ENCODE measurements around the gene GGA1. TPM values are rescaled to one million over a fixed set of nuclear protein-coding genes. Genes with fewer than 3 reads are reported as not detected.
A peak's percentile ranks its signal among the peaks of the same experiment; 100 is the strongest.

The GGA1 gene
- total RNA-seq, 2 donors from 2014 or later = 70.5 to 86.8 TPM

DNA sequence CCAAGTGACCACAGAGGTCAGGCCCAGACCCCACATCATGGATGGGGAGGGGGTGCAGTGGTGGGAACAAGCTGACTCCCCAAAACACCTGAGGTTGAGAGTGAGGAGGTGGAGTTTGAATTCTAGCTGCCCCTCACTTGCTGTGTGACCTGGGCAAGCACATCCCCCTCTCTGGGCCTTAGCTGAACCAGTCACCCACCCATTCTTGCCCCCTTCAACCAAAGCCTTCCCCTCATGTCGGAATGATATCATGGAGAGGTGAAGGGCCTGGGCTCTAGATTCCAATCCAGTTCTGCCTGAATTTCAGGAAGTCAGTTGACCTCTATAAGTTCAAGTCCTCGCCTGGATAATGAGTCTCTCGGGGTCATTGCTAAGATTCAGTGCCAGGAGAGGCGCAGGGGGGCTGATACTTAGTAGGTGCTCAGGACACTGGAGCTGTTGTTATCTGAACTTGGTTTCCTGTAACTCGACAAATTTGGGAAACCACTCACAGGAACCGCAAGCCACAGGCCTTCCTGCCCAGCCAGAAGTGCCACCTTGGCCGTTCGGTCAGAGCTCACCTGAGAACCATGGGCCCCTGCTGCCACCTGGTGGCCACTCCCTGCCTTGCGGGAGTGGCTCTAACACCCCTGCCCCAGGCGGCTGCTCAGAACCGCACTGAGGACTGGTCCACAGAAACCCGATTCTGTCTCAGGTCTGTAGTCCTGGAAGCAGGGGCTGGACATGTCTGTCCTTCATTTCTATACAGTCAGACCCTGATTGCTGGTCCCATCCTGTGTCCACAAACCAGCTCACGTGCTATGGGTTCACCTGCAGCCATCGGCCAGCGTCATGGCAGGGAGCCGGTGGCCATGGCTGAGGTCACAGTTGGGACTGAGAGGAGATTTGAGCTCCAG, 41.5 kb upstream of the GGA1 start:
- H3K9me3 ChIP-seq (ENCODE audit: control insufficient read depth, low read length, poor library complexity, severe bottlenecking) = no peaks in the 10 kb centered on the region
- Mint-ChIP-seq H3K27me3 (peaks cover 24% of the 10 kb centered on the region), H3K4me1 (peaks cover 10% of the 10 kb centered on the region), H3K36me3 (ENCODE audit: low read depth) (no peaks in the 10 kb centered on the region), H3K4me3 (peak overlapping the region; percentile 69), H3K27ac (peak overlapping the region; percentile 43)
- ATAC-seq = peak; percentile 93
- DNase-seq = peak; percentile 82 to 90 (median 86)

DNA sequence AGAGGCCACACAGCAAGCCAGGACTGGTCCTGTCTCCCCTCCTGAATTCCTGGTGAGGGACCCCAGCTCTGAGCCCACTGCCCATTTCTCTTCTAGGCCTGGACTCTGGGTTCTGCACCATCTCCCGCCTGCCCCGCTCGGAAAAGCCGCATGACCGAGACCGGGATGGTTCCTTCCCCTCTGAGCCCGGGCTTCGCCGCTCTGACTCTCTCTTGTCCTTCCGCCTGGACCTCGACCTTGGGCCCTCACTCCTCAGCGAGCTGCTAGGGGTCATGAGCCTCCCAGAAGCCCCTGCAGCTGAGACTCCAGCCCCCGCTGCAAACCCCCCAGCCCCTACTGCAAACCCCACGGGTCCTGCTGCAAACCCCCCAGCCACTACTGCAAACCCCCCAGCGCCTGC, 40.6 kb upstream of the GGA1 start:
- Mint-ChIP-seq H3K27ac (no peak overlapping the region), H3K4me3 (no peak overlapping the region)

DNA sequence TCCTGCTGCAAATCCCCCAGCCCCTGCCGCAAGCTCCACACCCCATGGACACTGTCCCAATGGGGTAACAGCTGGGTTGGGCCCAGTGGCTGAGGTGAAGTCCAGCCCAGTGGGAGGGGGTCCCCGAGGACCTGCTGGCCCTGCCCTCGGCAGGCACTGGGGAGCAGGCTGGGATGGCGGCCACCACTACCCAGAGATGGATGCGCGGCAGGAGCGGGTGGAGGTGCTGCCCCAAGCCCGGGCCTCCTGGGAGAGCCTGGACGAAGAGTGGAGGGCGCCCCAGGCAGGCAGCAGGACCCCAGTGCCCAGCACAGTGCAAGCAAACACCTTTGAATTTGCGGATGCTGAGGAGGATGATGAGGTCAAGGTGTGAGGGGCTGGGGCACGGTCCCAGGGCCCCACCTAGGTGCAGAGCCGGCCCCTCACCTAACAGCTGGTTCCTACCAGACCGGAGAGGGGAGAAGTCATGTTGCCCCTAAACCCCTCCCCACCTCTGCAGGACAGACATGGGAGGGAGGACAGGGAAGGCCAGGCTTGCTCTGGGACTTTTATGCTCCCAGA, 40.1 kb upstream of the GGA1 start:
- DNase-seq (no peak), ATAC-seq (no peak)
- H3K4me1 Mint-ChIP-seq = peaks cover 10% of the 10 kb centered on the region
- no peak overlapping the region for H3K27ac Mint-ChIP-seq
- H3K9me3 ChIP-seq (ENCODE audit: control insufficient read depth, low read length, poor library complexity, severe bottlenecking) = no peaks in the 10 kb centered on the region
- peaks cover 10% of the 10 kb centered on the region for H3K27me3 Mint-ChIP-seq
- H3K4me3 Mint-ChIP-seq = no peak overlapping the region
- no peaks in the 10 kb centered on the region for H3K36me3 Mint-ChIP-seq (ENCODE audit: low read depth)

More for the DNA sequence above, 40.6 kb upstream of the GGA1 start:
- Mint-ChIP-seq H3K36me3 (ENCODE audit: low read depth) (no peaks in the 10 kb centered on the region), H3K27me3 (peaks cover 15% of the 10 kb centered on the region), H3K4me1 (peaks cover 10% of the 10 kb centered on the region)
- no peaks in the 10 kb centered on the region for H3K9me3 ChIP-seq (ENCODE audit: control insufficient read depth, low read length, poor library complexity, severe bottlenecking)
- ATAC-seq (no peak), DNase-seq (no peak)

DNA sequence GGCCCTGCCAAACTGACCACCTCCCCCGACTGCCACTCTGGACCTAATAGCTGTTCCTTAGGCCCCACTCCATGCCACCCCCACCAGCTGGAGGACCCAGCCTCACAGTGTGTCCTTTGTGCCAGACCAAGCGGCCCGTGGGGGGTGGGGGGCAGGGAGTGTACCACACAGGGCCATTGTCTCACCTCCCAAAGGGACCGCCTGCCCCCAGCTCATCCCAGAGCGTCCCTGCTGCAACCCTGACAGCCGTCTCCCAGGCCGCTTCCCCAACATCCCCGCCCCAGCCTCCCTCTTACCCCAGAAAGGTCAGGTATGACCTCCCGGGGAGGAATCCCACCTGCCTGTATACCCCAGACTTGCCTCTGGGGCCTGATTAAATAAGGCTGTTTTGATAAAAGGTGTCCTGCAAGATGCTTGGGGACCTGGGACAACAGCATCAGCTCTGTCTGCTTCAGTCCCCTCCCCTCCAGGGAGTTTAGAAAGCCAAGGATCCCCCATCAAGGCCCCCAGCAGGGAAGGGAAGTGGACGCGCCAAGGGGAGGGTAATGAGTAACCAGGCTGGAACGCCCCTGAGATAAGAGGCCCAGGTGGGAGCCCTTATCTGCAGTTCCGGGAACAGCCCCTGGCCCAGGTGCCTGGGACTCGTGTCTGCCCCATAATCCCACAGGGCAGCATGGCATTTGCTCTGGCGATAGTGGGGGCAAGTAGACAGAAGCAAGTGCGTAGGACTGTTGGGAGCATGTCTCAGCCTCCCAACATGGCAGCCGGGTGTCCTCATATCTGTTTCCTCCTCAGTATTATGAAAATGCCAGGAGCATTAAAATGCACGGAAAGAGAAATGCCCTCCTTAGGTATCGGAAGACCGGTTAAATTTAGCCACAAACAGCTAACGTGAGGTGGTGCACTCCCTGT, 39.4 kb upstream of the GGA1 start:
- ATAC-seq (no peak), DNase-seq (no peak)
- no peaks in the 10 kb centered on the region for H3K9me3 ChIP-seq (ENCODE audit: control insufficient read depth, low read length, poor library complexity, severe bottlenecking)
- no peak overlapping the region for H3K4me3 Mint-ChIP-seq
- H3K27me3 Mint-ChIP-seq = peaks cover 4% of the 10 kb centered on the region
- H3K4me1 Mint-ChIP-seq = peaks cover 10% of the 10 kb centered on the region
- H3K36me3 Mint-ChIP-seq (ENCODE audit: low read depth) = no peaks in the 10 kb centered on the region
- H3K27ac Mint-ChIP-seq = no peak overlapping the region

DNA sequence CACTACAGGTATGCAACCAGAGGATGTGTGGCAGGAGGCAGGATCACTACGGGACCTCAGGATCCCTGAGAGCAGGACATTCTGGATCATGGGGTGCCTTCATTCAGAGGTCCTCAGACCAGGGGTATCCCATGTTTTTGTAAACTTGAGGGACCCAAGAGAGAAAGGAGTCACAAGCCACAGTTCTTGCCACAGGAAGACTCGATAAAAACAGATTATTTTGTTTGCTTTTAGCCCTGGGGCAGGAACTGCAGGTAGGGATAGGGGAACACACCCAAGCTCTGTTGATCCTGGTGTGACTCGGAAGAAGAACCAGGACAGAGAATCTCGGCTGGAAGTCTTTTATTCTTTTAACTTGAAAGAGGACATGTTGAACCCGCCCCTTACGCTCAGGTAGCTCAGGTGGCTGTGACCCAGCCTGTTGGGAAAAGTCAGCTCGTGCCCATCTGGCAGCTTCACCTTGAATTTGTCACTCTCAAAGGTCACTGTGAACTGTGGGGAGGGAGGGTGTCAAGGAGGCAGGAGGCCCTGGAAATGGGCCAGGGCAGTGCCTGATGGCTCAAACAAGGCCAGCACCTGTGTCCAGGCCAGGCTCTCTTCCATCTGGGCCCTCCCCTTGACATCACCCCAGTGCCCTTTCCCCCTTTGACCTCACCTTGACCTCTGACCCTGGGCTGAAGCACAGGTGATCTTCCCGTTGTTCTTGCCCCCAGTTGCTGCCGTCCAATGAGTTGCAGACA, 38.5 kb upstream of the GGA1 start:
- H3K9me3 ChIP-seq (ENCODE audit: control insufficient read depth, low read length, poor library complexity, severe bottlenecking) = no peaks in the 10 kb centered on the region
- peaks cover 4% of the 10 kb centered on the region for H3K27me3 Mint-ChIP-seq
- H3K27ac Mint-ChIP-seq = no peak overlapping the region
- no peak for ATAC-seq
- H3K36me3 Mint-ChIP-seq (ENCODE audit: low read depth) = no peaks in the 10 kb centered on the region
- peaks cover 10% of the 10 kb centered on the region for H3K4me1 Mint-ChIP-seq
- no peak for DNase-seq
- H3K4me3 Mint-ChIP-seq = no peak overlapping the region

DNA sequence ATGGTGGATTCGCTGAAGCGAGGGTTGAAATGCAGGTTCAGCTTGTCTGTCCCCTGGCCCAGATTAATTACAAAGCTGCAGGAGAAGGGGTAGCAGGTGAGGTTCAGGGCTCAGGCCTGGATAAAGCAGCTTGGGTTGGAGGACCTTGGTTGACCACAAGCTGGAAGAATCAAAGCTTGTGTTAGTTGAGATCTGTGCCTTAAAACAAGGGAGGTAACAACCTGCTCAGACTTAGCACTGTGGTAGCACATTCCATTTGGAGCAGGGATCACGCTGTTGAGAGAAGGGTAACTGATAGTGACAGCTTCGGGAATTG, 38.0 kb upstream of the GGA1 start:
- H3K27me3 Mint-ChIP-seq = peaks cover 4% of the 10 kb centered on the region
- H3K4me3 Mint-ChIP-seq = no peak overlapping the region
- no peaks in the 10 kb centered on the region for H3K36me3 Mint-ChIP-seq (ENCODE audit: low read depth)
- H3K4me1 Mint-ChIP-seq = peaks cover 10% of the 10 kb centered on the region
- no peaks in the 10 kb centered on the region for H3K9me3 ChIP-seq (ENCODE audit: control insufficient read depth, low read length, poor library complexity, severe bottlenecking)
- H3K27ac Mint-ChIP-seq = no peak overlapping the region
- DNase-seq (no peak), ATAC-seq (no peak)

DNA sequence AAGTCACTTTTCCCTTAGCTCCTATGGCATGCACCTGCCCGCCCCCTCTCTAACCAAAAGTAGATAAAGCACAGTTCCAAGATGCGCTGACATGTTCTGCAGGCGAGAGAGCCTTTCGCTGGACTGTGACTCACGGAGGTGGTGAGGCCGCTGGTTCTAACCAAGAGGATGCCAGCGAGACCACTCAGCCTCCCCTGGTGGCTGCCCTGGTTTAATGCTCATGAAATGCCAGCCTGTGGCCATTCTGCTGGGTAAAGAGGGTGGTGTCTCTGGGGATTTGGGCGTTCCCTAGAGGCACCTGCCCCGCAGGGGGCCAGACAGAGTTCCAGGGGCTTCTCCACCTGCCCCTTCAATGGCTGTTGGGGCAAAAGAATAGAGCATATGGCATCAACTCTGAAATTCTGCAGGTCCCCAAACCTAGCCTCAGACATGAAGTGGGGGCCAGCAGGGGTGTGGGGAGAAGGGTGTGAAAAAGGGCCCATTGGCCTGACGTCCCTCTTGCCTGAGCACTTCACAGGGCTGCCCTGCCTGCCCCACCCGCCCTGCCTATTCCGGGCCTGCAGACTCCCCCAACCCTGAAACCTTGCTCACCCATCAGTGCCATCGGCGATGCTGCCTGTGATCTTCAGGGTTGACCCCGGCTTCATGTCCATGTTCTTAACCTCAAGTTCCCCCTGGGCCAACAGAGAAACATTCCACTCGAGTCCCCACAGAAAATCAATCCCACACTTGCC, 37.2 kb upstream of the GGA1 start:
- H3K27me3 Mint-ChIP-seq = peaks cover 4% of the 10 kb centered on the region
- ATAC-seq (no peak), DNase-seq (no peak)
- no peaks in the 10 kb centered on the region for H3K36me3 Mint-ChIP-seq (ENCODE audit: low read depth)
- H3K27ac Mint-ChIP-seq = no peak overlapping the region
- H3K4me3 Mint-ChIP-seq = no peak overlapping the region
- H3K4me1 Mint-ChIP-seq = peaks cover 5% of the 10 kb centered on the region
- no peaks in the 10 kb centered on the region for H3K9me3 ChIP-seq (ENCODE audit: control insufficient read depth, low read length, poor library complexity, severe bottlenecking)

DNA sequence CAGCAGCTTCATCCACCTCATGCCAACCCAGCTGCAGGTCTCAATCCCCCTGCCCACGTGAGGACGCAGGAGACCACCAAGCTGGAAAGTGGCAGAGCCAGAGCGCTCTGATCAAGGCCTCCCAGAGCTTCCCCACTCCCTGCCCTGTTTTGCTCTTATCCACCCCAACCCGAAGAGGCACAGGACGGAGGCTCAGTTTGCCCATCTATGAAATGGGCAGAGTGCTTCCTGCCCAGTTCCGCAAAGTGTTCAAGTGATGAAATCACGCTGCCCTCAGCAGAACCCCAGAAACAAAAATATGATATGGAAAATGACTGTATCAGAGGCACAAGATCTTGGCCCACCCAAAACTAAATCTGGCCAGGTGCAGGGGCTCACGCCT, 36.7 kb upstream of the GGA1 start:
- H3K27ac Mint-ChIP-seq = no peak overlapping the region
- DNase-seq (no peak), ATAC-seq (no peak)
- no peaks in the 10 kb centered on the region for H3K9me3 ChIP-seq (ENCODE audit: control insufficient read depth, low read length, poor library complexity, severe bottlenecking)
- no peaks in the 10 kb centered on the region for H3K36me3 Mint-ChIP-seq (ENCODE audit: low read depth)
- H3K4me3 Mint-ChIP-seq = no peak overlapping the region
- peaks cover 2% of the 10 kb centered on the region for H3K4me1 Mint-ChIP-seq
- H3K27me3 Mint-ChIP-seq = peaks cover 4% of the 10 kb centered on the region

DNA sequence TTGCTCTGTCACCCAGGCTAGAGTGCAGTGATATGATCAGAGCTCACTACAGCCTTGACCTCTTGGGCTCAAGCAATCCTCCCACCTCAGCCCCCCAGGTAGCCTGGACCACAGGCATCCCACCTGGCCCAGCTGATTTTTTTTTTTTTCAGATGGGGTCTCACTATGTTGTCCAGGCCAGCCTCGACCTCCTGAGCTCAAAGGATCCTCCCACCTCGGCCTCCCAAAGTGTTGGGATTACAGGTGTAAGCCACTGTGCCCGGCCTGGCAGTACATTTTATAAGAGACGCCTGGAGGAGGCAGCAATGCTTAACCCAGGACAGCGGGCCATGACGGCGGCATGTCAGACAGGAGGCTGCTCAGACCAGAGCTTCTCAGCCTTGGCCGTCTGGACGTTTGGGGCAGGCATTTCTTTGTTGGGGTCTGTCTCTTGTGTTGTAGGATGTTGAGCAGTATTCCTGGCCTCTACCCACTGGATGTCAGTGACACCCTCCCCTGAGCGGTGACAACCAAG, 33.1 kb upstream of the GGA1 start:
- peaks cover 11% of the 10 kb centered on the region for H3K4me1 Mint-ChIP-seq
- H3K27ac Mint-ChIP-seq = peak overlapping the region; percentile 9
- H3K27me3 Mint-ChIP-seq = no peaks in the 10 kb centered on the region
- no peak for ATAC-seq
- DNase-seq = no peak
- no peaks in the 10 kb centered on the region for H3K36me3 Mint-ChIP-seq (ENCODE audit: low read depth)
- H3K4me3 Mint-ChIP-seq = no peak overlapping the region
- no peaks in the 10 kb centered on the region for H3K9me3 ChIP-seq (ENCODE audit: control insufficient read depth, low read length, poor library complexity, severe bottlenecking)

DNA sequence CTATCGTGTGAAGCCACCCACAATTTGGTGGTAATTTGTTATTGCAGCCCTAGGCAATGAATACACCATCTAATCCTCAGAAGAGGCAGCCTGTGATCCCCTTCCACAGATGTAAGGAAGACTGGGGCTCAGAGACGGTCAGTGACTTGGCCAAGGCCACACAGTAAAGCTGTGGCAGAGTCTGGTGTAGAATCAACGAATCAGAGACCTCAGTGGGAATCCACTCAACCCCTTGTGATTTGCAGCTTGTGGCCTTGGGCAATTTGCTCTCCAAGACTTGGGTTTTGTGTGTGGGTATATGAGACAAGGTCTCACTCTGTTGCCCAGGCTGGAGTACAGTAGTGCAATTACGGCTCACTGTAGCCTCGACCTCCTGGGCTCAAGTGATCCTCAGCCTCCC, 30.6 kb upstream of the GGA1 start:
- Mint-ChIP-seq H3K4me3 (no peak overlapping the region), H3K4me1 (peaks cover 12% of the 10 kb centered on the region), H3K27ac (no peak overlapping the region), H3K36me3 (ENCODE audit: low read depth) (no peaks in the 10 kb centered on the region), H3K27me3 (no peaks in the 10 kb centered on the region)
- no peaks in the 10 kb centered on the region for H3K9me3 ChIP-seq (ENCODE audit: control insufficient read depth, low read length, poor library complexity, severe bottlenecking)
- no peak for DNase-seq
- no peak for ATAC-seq

DNA sequence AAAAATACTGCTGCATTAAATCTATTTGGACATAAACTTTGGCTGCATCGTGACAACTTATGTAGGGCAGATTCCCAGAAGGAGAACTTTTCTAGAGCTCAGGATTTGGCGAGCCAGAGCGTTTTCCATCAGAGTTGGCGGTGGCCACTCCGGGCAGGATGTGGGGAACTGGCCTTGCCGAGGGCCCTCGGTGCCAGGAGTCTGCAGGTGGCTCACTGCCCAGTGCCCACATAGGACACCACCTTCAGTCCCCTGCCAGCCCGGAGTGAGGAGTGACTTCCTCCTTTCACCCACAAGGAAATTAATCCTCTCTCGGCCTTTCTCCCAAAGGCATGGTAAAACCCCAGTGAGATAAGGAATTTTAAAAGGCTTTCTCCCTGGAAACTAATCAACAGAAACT, 27.1 kb upstream of the GGA1 start:
- no peaks in the 10 kb centered on the region for H3K9me3 ChIP-seq (ENCODE audit: control insufficient read depth, low read length, poor library complexity, severe bottlenecking)
- H3K4me1 Mint-ChIP-seq = peaks cover 12% of the 10 kb centered on the region
- H3K4me3 Mint-ChIP-seq = no peak overlapping the region
- H3K36me3 Mint-ChIP-seq (ENCODE audit: low read depth) = no peaks in the 10 kb centered on the region
- H3K27me3 Mint-ChIP-seq = peaks cover 8% of the 10 kb centered on the region
- H3K27ac Mint-ChIP-seq = no peak overlapping the region
- no peak for DNase-seq
- no peak for ATAC-seq

DNA sequence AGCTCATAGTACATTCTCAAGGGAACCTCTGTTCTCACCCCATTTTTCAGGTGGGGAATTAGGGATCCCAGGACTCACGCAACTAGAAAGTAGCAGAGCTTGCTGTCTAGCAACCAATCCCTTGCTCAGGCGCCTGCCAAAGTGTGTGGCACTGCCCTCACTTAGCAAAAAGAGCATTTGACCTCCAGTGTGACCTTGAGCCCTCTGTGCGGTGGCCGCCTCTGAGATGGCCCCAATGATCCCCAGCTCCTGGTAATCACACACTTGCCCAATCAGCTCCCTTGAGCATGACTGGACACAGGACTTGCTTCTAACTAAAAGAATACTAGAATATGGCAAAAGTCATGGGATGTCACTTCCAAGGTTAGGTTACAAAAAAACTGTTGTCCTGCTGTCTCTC, 26.1 kb upstream of the GGA1 start:
- Mint-ChIP-seq H3K4me3 (no peak overlapping the region), H3K27ac (no peak overlapping the region), H3K4me1 (peaks cover 12% of the 10 kb centered on the region), H3K27me3 (peaks cover 12% of the 10 kb centered on the region), H3K36me3 (ENCODE audit: low read depth) (no peaks in the 10 kb centered on the region)
- no peaks in the 10 kb centered on the region for H3K9me3 ChIP-seq (ENCODE audit: control insufficient read depth, low read length, poor library complexity, severe bottlenecking)
- DNase-seq (no peak), ATAC-seq (no peak)

Data from T-helper 17 cell (primary cell).